CD14-positive monocyte (primary cell): ENCODE results near the gene TNNT1. TPM values are rescaled to one million over a fixed set of nuclear protein-coding genes. Genes with fewer than 3 reads are reported as not detected.
A peak's percentile ranks its signal among the peaks of the same experiment; 100 is the strongest.

Experiments
- DNase-seq, 3 donors: peaks; one replicate each; pipeline ENCODE4 v3.0.0-alpha.2; 2011 to 2022
- H2AFZ ChIP-seq: 2 replicates; pipeline ENCODE4 v1.6.0; 2012; ENCODE audit warnings: mild to moderate bottlenecking, low read depth, low read length, inconsistent platforms; ENCODE audit not compliant: insufficient read depth, poor library complexity, severe bottlenecking
- H3K27ac ChIP-seq, 2 donors: 1 replicate in 1 of 2; 2 replicates in 1 of 2; pipeline ENCODE4 v1.5.1; 2012 to 2013; ENCODE audit warnings: low read length in 2 of 2, control low read depth in 1 of 2, inconsistent platforms in 1 of 2, low read depth in 1 of 2, mild to moderate bottlenecking in 1 of 2
- H3K27me3 ChIP-seq, 2 donors: one replicate each; pipeline versions ENCODE4 v1.6.0 to v1.6.1; 2011 to 2013; ENCODE audit warnings: low read length in 2 of 2; ENCODE audit not compliant: control insufficient read depth in 2 of 2, insufficient read depth in 2 of 2
- H3K36me3 ChIP-seq, 2 donors: replicated peaks in 1 of 2; 1 replicate in 1 of 2; 2 replicates in 1 of 2; pipeline versions ENCODE4 v1.5.1 to v1.6.1; 2012 to 2013; ENCODE audit warnings: low read length in 2 of 2, control low read depth in 1 of 2, inconsistent platforms in 1 of 2, mild to moderate bottlenecking in 1 of 2; ENCODE audit not compliant: insufficient read depth in 2 of 2, control insufficient read depth in 1 of 2
- H3K4me1 ChIP-seq, 2 donors: 1 replicate in 1 of 2; 2 replicates in 1 of 2; pipeline versions ENCODE4 v1.5.1 to v1.6.1; 2012 to 2013; ENCODE audit warnings: low read length in 2 of 2, control low read depth in 1 of 2, inconsistent platforms in 1 of 2, mild to moderate bottlenecking in 1 of 2, moderate library complexity in 1 of 2; ENCODE audit not compliant: insufficient read depth in 2 of 2, control insufficient read depth in 1 of 2
- H3K4me2 ChIP-seq: replicated peaks from 2 replicates; pipeline ENCODE3; 2012; ENCODE audit warnings: low read length, moderate library complexity, mild to moderate bottlenecking; ENCODE audit not compliant: poor library complexity, severe bottlenecking; ENCODE audit errors: extremely low read depth
- H3K4me3 ChIP-seq, 3 experiments: fragments of 200-600 bp in 1 of 3; sonication (generic) in 1 of 3; replicated peaks in 1 of 3; 1 replicate in 2 of 3; 2 replicates in 1 of 3; pipeline ENCODE4 v1.5.1; 2011 to 2013; ENCODE audit warnings: low read length in 3 of 3, mild to moderate bottlenecking in 3 of 3, control low read depth in 2 of 3, low read depth in 2 of 3, inconsistent platforms in 1 of 3, moderate library complexity in 1 of 3
- H3K79me2 ChIP-seq: 2 replicates; pipeline ENCODE4 v1.6.0; 2012; ENCODE audit warnings: mild to moderate bottlenecking, control low read depth, inconsistent platforms, low read length, moderate library complexity; ENCODE audit not compliant: insufficient read depth
- H3K9ac ChIP-seq: 2 replicates; pipeline ENCODE4 v1.6.0; 2017; ENCODE audit warnings: low read length, mild to moderate bottlenecking; ENCODE audit not compliant: insufficient read depth, poor library complexity, severe bottlenecking
- H3K9me3 ChIP-seq, 2 donors: replicated peaks in 1 of 2; 1 replicate in 1 of 2; 2 replicates in 1 of 2; pipeline versions ENCODE4 v1.5.1 to v1.6.1; 2012 to 2013; ENCODE audit warnings: low read length in 2 of 2, control low read depth in 1 of 2; ENCODE audit not compliant: control insufficient read depth in 1 of 2, insufficient read depth in 1 of 2
- H4K20me1 ChIP-seq: 2 replicates; pipeline ENCODE4 v1.6.0; 2012; ENCODE audit warnings: mild to moderate bottlenecking, low read length, control low read depth, moderate library complexity; ENCODE audit not compliant: insufficient read depth
- H3K27ac Mint-ChIP-seq, 7 donors: one replicate each; pipeline ENCODE4 v1.8.0; 2020; ENCODE audit warnings: mild to moderate bottlenecking in 7 of 7, mixed read lengths in 7 of 7, moderate library complexity in 6 of 7, inconsistent platforms in 2 of 7
- H3K27me3 Mint-ChIP-seq, 3 donors: one replicate each; pipeline ENCODE4 v1.8.0; 2021 to 2022; ENCODE audit warnings: low read depth in 3 of 3, mild to moderate bottlenecking in 3 of 3, mixed read lengths in 3 of 3, moderate library complexity in 3 of 3, inconsistent platforms in 1 of 3
- H3K36me3 Mint-ChIP-seq, 2 donors: one replicate each; pipeline ENCODE4 v1.8.0; 2020; ENCODE audit warnings: mixed read lengths in 2 of 2, inconsistent platforms in 1 of 2, mild to moderate bottlenecking in 1 of 2
- H3K4me1 Mint-ChIP-seq: one replicate; pipeline ENCODE4 v1.8.0; 2020; ENCODE audit warnings: mild to moderate bottlenecking, mixed read lengths
- H3K4me3 Mint-ChIP-seq, 2 donors: one replicate each; pipeline ENCODE4 v1.8.0; 2020; ENCODE audit warnings: mild to moderate bottlenecking in 2 of 2, mixed read lengths in 2 of 2, moderate library complexity in 1 of 2
- H3K9me3 Mint-ChIP-seq, 7 donors: one replicate each; pipeline ENCODE4 v1.8.0; 2020 to 2022; ENCODE audit warnings: mixed read lengths in 7 of 7, mild to moderate bottlenecking in 6 of 7, moderate library complexity in 6 of 7, inconsistent platforms in 2 of 7
- CTCF ChIP-seq: fragments of 200-600 bp; IDR thresholded peaks from one replicate; pipeline ENCODE4 v1.8.0; 2022; ENCODE audit warnings: antibody characterized with exemption, mild to moderate bottlenecking
- WGBS: methylation state at CpG from one replicate; pipeline ENCODE4 v1.1.5; 2013; ENCODE audit warnings: missing lambda C conversion rate; ENCODE audit not compliant: insufficient coverage; 5-methylcytosine and 5-hydroxymethylcytosine counted together
- intact Hi-C, 2 donors: fragments of 100-400 bp; cut with micrococcal nuclease; formaldehyde crosslinking; loops; one replicate each; pipeline versions ENCODE4 v1.15.0 to v1.15.1; 2023
- polyA plus RNA-seq, 3 donors: library from polyadenylated mRNA; depleted of rRNA in 1 of 3; unstranded in 2 of 3; stranded (reverse) in 1 of 3; fragments of 300-500 nt in 2 of 3; fragments of >200 nt in 1 of 3; fragmentation: Illumina TruSeq in 2 of 3; gene quantifications; 1 replicate in 2 of 3; 2 replicates in 1 of 3; pipeline ENCODE4 v1.2.3, GENCODE V29; 2012 to 2021

Gene TNNT1
- polyA plus RNA-seq, 3 donors, result 9.4 to 41.9 (median 9.8) TPM

- Histone ChIP-seq H3K4me2 (no peak overlapping the region), H2AFZ (no peak overlapping the region), H3K9me3 (peaks cover 8 to 10% of the 10 kb centered on the region in 2 donors), H4K20me1 (no peaks in the 10 kb centered on the region), H3K9ac (no peak overlapping the region), H3K27me3 (peaks cover 10 to 49% of the 10 kb centered on the region in 2 donors), H3K4me1 (peaks cover 25 to 30% of the 10 kb centered on the region in 2 donors), H3K36me3 (no peaks in the 10 kb centered on the region), H3K27ac (no peak overlapping the region), H3K79me2 (no peaks in the 10 kb centered on the region), H3K4me3 (no peak overlapping the region)
- Mint-ChIP-seq H3K27me3 (peaks cover 48 to 72% (median 62%) of the 10 kb centered on the region in 3 donors), H3K4me3 (no peak overlapping the region), H3K4me1 (peaks cover 29% of the 10 kb centered on the region), H3K9me3 (peaks cover 10 to 24% (median 17%) of the 10 kb centered on the region in 7 donors), H3K27ac (no peak overlapping the region), H3K36me3 (no peaks in the 10 kb centered on the region)
- intact Hi-C loops, result loop anchor here in 1 of 2 donors (10.0 kb wide), 2 partner anchors 277 to 307 kb away; no protein-coding TSS in a partner anchor
- no peak for DNase-seq
- no peak for TF ChIP-seq CTCF
- 69% methylated on average over 7 of the region's 9 CpGs for WGBS
Observed at GRCh38 chr19:55147545-55148251, 1.3 kb downstream of the TNNT1 start.

- Histone ChIP-seq H3K9me3 (peaks cover 5 to 6% of the 10 kb centered on the region in 2 donors), H4K20me1 (no peaks in the 10 kb centered on the region), H3K9ac (no peak overlapping the region), H3K27me3 (peaks cover 10 to 52% of the 10 kb centered on the region in 2 donors), H3K79me2 (no peaks in the 10 kb centered on the region), H3K4me3 (peak overlapping the region in 1 of 3 experiments; percentile 62), H3K4me1 (peaks cover 25 to 30% of the 10 kb centered on the region in 2 donors), H3K36me3 (no peaks in the 10 kb centered on the region), H3K27ac (no peak overlapping the region), H2AFZ (peak overlapping the region; percentile 53), H3K4me2 (peak overlapping the region; percentile 63)
- peaks cover 26% of the 10 kb centered on the region for H3K4me1 Mint-ChIP-seq
- DNase-seq, result no peak
- no peak overlapping the region for H3K27ac Mint-ChIP-seq
- peaks cover 5 to 20% (median 13%) of the 10 kb centered on the region in 7 donors for H3K9me3 Mint-ChIP-seq
- peaks cover 57 to 76% (median 70%) of the 10 kb centered on the region in 3 donors for H3K27me3 Mint-ChIP-seq
- no peak for TF ChIP-seq CTCF
- H3K36me3 Mint-ChIP-seq, result no peaks in the 10 kb centered on the region
- peak overlapping the region in 1 of 2 donors; percentile 71 for H3K4me3 Mint-ChIP-seq
- 8% methylated on average over 13 of the region's 27 CpGs for WGBS
- intact Hi-C loops, result loop anchor here in 1 of 2 donors (10.0 kb wide), 2 partner anchors 278 to 308 kb away; no protein-coding TSS in a partner anchor
Observed at GRCh38 chr19:55146705-55147273, 2.2 kb downstream of the TNNT1 start.
